Measurements from ENCODE around the gene C10orf67.

C10orf67 gene

GRCh38 chr10:23205972-23206642, 138.5 kb downstream of the C10orf67 start:
- no peaks in the 10 kb centered on the region for H3K9me3 ChIP-seq
- peaks cover 38% of the 10 kb centered on the region for H3K27me3 ChIP-seq
- TF ChIP-seq CTCF (IDR thresholded peaks at IDR 0.05; ENCODE audit: low read depth, low read length): no peak
- H3K4me3 ChIP-seq (ENCODE audit: low read depth, low read length): no peak overlapping the region
- no peak for DNase-seq
- no peaks in the 10 kb centered on the region for H3K4me1 ChIP-seq
- H3K36me3 ChIP-seq: no peaks in the 10 kb centered on the region

- no peak for DNase-seq
- H3K27me3 ChIP-seq: peaks cover 50% of the 10 kb centered on the region
Observed at GRCh38 chr10:23204773-23205172, 139.8 kb downstream of the C10orf67 start.

GRCh38 chr10:23203369-23204325, 140.9 kb downstream of the C10orf67 start:
- H3K9me3 ChIP-seq: no peaks in the 10 kb centered on the region
- TF ChIP-seq CTCF (IDR thresholded peaks at IDR 0.05; ENCODE audit: low read depth, low read length): no peak
- no peak for DNase-seq
- H3K4me3 ChIP-seq (ENCODE audit: low read depth, low read length): no peak overlapping the region
- peaks cover 61% of the 10 kb centered on the region for H3K27me3 ChIP-seq
- no peaks in the 10 kb centered on the region for H3K36me3 ChIP-seq
- no peaks in the 10 kb centered on the region for H3K4me1 ChIP-seq

More at GRCh38 chr10:23204773-23205172, 139.8 kb downstream of the C10orf67 start:
- Histone ChIP-seq H3K36me3 (no peaks in the 10 kb centered on the region), H3K4me3 (ENCODE audit: low read depth, low read length) (no peak overlapping the region), H3K4me1 (no peaks in the 10 kb centered on the region), H3K9me3 (no peaks in the 10 kb centered on the region)
- no peak for TF ChIP-seq CTCF (IDR thresholded peaks at IDR 0.05; ENCODE audit: low read depth, low read length)

- H3K4me3 ChIP-seq (ENCODE audit: low read depth, low read length): no peak overlapping the region
- H3K27me3 ChIP-seq: peaks cover 70% of the 10 kb centered on the region
- TF ChIP-seq CTCF (IDR thresholded peaks at IDR 0.05; ENCODE audit: low read depth, low read length): no peak
- no peaks in the 10 kb centered on the region for H3K4me1 ChIP-seq
- no peaks in the 10 kb centered on the region for H3K36me3 ChIP-seq
- H3K9me3 ChIP-seq: no peaks in the 10 kb centered on the region
- no peak for DNase-seq
Observed at GRCh38 chr10:23202779-23203178, 141.8 kb downstream of the C10orf67 start.

- no peaks in the 10 kb centered on the region for H3K4me1 ChIP-seq
- peaks cover 80% of the 10 kb centered on the region for H3K27me3 ChIP-seq
- DNase-seq: no peak
- H3K4me3 ChIP-seq (ENCODE audit: low read depth, low read length): no peak overlapping the region
- no peak for TF ChIP-seq CTCF (IDR thresholded peaks at IDR 0.05; ENCODE audit: low read depth, low read length)
- H3K9me3 ChIP-seq: no peaks in the 10 kb centered on the region
- no peaks in the 10 kb centered on the region for H3K36me3 ChIP-seq
Observed at GRCh38 chr10:23201837-23202236, 142.8 kb downstream of the C10orf67 start.

All from BE2C (cell line).